Measurements from ENCODE around the gene MRPL21. TPM values are rescaled to one million over a fixed set of nuclear protein-coding genes. Genes with fewer than 3 reads are reported as not detected.

MRPL21 gene
- total RNA-seq, 4 donors from 2014 or later = 9.0 to 121 (median 52.8) TPM

GRCh38 chr11:68936358-68936636, 32.7 kb upstream of the MRPL21 start:
- Histone ChIP-seq H3K9me3 (no peaks in the 10 kb centered on the region), H3K27me3 (no peaks in the 10 kb centered on the region), H3K4me1 (no peaks in the 10 kb centered on the region), H3K27ac (peak overlapping the region; percentile 12 to 68 (median 42)), H3K4me3 (no peak overlapping the region), H3K36me3 (peaks cover 0 to 14% (median 5%) of the 10 kb centered on the region in 4 donors)
- no peak for DNase-seq
- intact Hi-C loops (cut with DNase I; ENCODE audit: low total_unique reads) (no loop called here), in situ Hi-C loops (cut with MboI; ENCODE audit: low pct_ligation_motif_present in 1 of 4, low pct_unique_long_range_greater_than_20kb in 1 of 4, low sequenced_read_pairs in 3 of 4) (no loop called here)
- TF ChIP-seq POLR2A (IDR thresholded peaks at IDR 0.05) (no peak), POLR2AphosphoS5 (IDR thresholded peaks at IDR 0.05) (no peak), EP300 (IDR thresholded peaks at IDR 0.05; ENCODE audit: low read depth) (no peak), CTCF (IDR thresholded peaks at IDR 0.05) (no peak)
- 94% methylated on average over 10 of the region's 10 CpGs; no CpG with 5 or more reads in 1 of the 2 donors for WGBS, 2 donors (ENCODE audit: low coverage in 1 of 2)

DNA sequence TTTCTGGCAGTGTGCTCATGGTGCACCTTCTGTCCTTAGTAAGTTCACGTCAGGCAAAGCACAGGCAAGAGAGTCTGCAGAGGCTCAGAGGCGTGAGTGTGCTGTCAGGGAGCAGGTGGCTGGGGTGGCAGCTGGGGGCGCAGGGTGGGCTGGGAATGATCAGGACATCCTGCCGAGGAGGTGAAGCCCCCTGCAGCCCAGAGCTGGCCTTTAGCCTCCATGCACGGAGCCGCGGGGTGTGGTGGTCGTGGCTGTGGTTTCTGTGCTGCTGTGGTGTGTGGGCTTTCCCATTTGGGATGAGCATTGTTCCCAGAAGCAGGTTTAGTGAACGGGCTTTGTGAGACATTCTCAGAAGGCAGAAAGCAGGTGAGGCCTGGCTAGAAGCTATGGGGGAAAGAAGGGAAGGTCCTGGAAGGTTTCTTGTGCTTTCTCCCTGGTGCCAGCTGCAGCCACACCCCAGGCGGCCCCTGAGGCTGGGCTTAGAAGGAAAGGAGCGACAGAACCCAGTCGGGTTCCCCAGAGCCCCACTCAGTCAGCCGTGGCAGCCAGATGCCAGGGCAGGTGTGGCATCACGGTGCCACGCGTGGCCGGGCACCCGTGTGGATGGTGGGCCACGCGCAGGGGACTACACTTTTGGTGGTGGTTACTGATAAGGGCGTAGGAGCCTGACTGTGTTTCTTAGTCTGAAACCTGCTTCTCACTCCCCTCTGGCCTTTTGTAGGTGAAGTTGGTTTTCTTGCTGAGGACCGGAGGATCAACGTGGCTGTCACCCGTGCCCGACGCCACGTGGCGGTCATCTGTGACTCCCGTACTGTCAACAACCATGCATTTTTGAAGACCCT, 32.1 kb upstream of the MRPL21 start:
- Histone ChIP-seq H3K4me1 (no peaks in the 10 kb centered on the region), H3K27me3 (no peaks in the 10 kb centered on the region), H3K9me3 (no peaks in the 10 kb centered on the region), H3K4me3 (no peak overlapping the region), H3K36me3 (peaks cover 0 to 14% (median 5%) of the 10 kb centered on the region in 4 donors), H3K27ac (peak overlapping the region; percentile 34 to 83 (median 70))
- intact Hi-C loops (cut with DNase I; ENCODE audit: low total_unique reads) = no loop called here
- 92% methylated on average over 29 of the region's 29 CpGs; no CpG with 5 or more reads in 1 of the 2 donors for WGBS, 2 donors (ENCODE audit: low coverage in 1 of 2)
- TF ChIP-seq POLR2A (IDR thresholded peaks at IDR 0.05) (no peak), POLR2AphosphoS5 (IDR thresholded peaks at IDR 0.05) (peak in 1 of 3 donors; percentile 11)
- in situ Hi-C loops (cut with MboI; ENCODE audit: low pct_ligation_motif_present in 1 of 4, low pct_unique_long_range_greater_than_20kb in 1 of 4, low sequenced_read_pairs in 3 of 4) = no loop called here
- no peak for DNase-seq

GRCh38 chr11:68935066-68935465, 31.4 kb upstream of the MRPL21 start:
- intact Hi-C loops (cut with DNase I; ENCODE audit: low total_unique reads) (no loop called here), in situ Hi-C loops (cut with MboI; ENCODE audit: low pct_ligation_motif_present in 1 of 4, low pct_unique_long_range_greater_than_20kb in 1 of 4, low sequenced_read_pairs in 3 of 4) (no loop called here)
- peak overlapping the region; percentile 52 to 83 (median 70) for H3K27ac ChIP-seq
- H3K9me3 ChIP-seq = no peaks in the 10 kb centered on the region
- WGBS, 2 donors (ENCODE audit: low coverage in 1 of 2) = 94 to 97% methylated on average over 5 to 15 of the region's 15 CpGs
- H3K4me1 ChIP-seq = no peaks in the 10 kb centered on the region
- H3K27me3 ChIP-seq = no peaks in the 10 kb centered on the region
- TF ChIP-seq CTCF (IDR thresholded peaks at IDR 0.05) (no peak), POLR2A (IDR thresholded peaks at IDR 0.05) (no peak), POLR2AphosphoS5 (IDR thresholded peaks at IDR 0.05) (no peak), EP300 (IDR thresholded peaks at IDR 0.05; ENCODE audit: low read depth) (no peak)
- no peak for DNase-seq
- H3K36me3 ChIP-seq = peaks cover 0 to 15% (median 5%) of the 10 kb centered on the region in 4 donors
- H3K4me3 ChIP-seq = no peak overlapping the region

DNA sequence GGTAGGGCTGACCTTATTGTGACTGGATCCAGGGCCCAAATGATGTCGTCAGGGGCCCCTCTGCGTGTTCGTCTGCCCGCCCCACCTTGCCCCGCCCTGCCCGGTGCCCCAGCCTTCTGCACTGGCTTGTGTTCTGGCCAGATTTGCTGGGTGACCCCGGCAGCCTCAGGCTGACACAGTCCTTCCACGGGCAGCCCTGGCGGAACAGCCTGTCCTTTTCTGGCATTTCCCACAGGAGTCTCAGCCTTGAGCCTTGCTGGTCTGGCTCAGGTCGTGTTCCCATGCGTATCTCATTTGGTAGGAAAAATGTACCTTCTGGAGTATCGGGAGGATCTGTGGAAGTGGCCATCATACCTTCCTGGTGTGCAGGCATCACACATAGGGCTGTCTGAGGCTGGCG, 31.0 kb upstream of the MRPL21 start:
- Histone ChIP-seq H3K27ac (peak overlapping the region; percentile 52 to 83 (median 70)), H3K9me3 (no peaks in the 10 kb centered on the region), H3K4me3 (no peak overlapping the region), H3K4me1 (no peaks in the 10 kb centered on the region), H3K36me3 (peaks cover 0 to 19% (median 6%) of the 10 kb centered on the region in 4 donors), H3K27me3 (no peaks in the 10 kb centered on the region)
- 83 to 93% methylated on average over 1 to 13 of the region's 13 CpGs for WGBS, 2 donors (ENCODE audit: low coverage in 1 of 2)
- in situ Hi-C loops (cut with MboI; ENCODE audit: low pct_ligation_motif_present in 1 of 4, low pct_unique_long_range_greater_than_20kb in 1 of 4, low sequenced_read_pairs in 3 of 4) = no loop called here
- no peak for DNase-seq
- intact Hi-C loops (cut with DNase I; ENCODE audit: low total_unique reads) = no loop called here
- TF ChIP-seq CTCF (IDR thresholded peaks at IDR 0.05) = no peak

DNA sequence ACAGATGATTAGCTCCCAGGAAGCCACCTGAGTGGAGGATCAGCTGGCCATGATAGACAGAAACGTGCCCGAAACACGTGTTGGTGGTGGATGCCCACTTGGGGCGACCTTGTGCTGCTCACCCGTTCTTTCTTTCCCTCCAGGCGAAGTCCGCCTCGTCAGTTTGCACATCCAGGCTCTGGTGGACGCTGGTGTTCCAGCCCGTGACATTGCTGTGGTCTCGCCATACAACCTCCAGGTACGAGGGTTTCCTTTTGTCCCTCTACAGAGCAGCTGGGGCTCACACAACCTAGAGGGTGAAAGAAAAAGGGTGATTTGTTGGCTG, 30.7 kb upstream of the MRPL21 start:
- Histone ChIP-seq H3K36me3 (peaks cover 0 to 23% (median 8%) of the 10 kb centered on the region in 4 donors), H3K27me3 (no peaks in the 10 kb centered on the region), H3K4me3 (no peak overlapping the region), H3K27ac (peak overlapping the region; percentile 52 to 83 (median 70)), H3K9me3 (no peaks in the 10 kb centered on the region), H3K4me1 (no peaks in the 10 kb centered on the region)
- TF ChIP-seq EP300 (IDR thresholded peaks at IDR 0.05; ENCODE audit: low read depth) (no peak), POLR2AphosphoS5 (IDR thresholded peaks at IDR 0.05) (no peak), CTCF (IDR thresholded peaks at IDR 0.05) (no peak), POLR2A (IDR thresholded peaks at IDR 0.05) (no peak)
- WGBS, 2 donors (ENCODE audit: low coverage in 1 of 2) = 94 to 96% methylated on average over 5 to 12 of the region's 12 CpGs
- no peak for DNase-seq
- in situ Hi-C loops (cut with MboI; ENCODE audit: low pct_ligation_motif_present in 1 of 4, low pct_unique_long_range_greater_than_20kb in 1 of 4, low sequenced_read_pairs in 3 of 4) = no loop called here
- intact Hi-C loops (cut with DNase I; ENCODE audit: low total_unique reads) = no loop called here
